ENCODE results near the gene GMCL1. TPM values are rescaled to one million over a fixed set of nuclear protein-coding genes. Genes with fewer than 3 reads are reported as not detected.

The GMCL1 gene
- total and polyA plus RNA-seq, 9 of the 15 experiments (the other 6 are each of a cell fraction or from before 2014, with no cell fraction given) = 7.0 to 27.3 (median 15.4) TPM

- TF ChIP-seq DLX4 (CRISPR knock-in tag; IDR thresholded peaks at IDR 0.05) (no peak), L3MBTL2 (IDR thresholded peaks at IDR 0.05) (peak; percentile 57), RNF219 (CRISPR knock-in tag; IDR thresholded peaks at IDR 0.05) (no peak), ZNF77 (CRISPR knock-in tag; IDR thresholded peaks at IDR 0.05) (no peak), ZKSCAN1 (IDR thresholded peaks at IDR 0.05; ENCODE audit: low read depth, low read length) (no peak), TGIF2 (CRISPR knock-in tag; IDR thresholded peaks at IDR 0.05) (no peak), NBN (IDR thresholded peaks at IDR 0.05; ENCODE audit: low read depth) (peak; percentile 53; the same call in 1 of the 2 replicates), POLR2AphosphoS2 (IDR thresholded peaks at IDR 0.05; ENCODE audit: low read length) (no peak), POLR2A (conservative IDR thresholded peaks at IDR 0.05) (peak; percentile 90), MNT (conservative IDR thresholded peaks at IDR 0.05) (peak; percentile 38 to 68; a peak in 3 of 4 replicates), YBX1 (IDR thresholded peaks at IDR 0.05) (no peak), FOS (IDR thresholded peaks at IDR 0.05; ENCODE audit: extremely low read depth, insufficient read length) (no peak), SP2 (IDR thresholded peaks at IDR 0.05; ENCODE audit: extremely low read depth, low read depth, low read length, poor library complexity, severe bottlenecking) (no peak), ZNF445 (CRISPR knock-in tag; IDR thresholded peaks at IDR 0.05; ENCODE audit: low read depth) (no peak), ZNF584 (CRISPR knock-in tag; IDR thresholded peaks at IDR 0.05; ENCODE audit: low read depth) (no peak), CREM (IDR thresholded peaks at IDR 0.05; ENCODE audit: low read depth) (peak; percentile 82), BRF1 (IDR thresholded peaks at IDR 0.05; ENCODE audit: borderline replicate concordance, extremely low read depth, insufficient read length) (no peak), ZNF347 (CRISPR knock-in tag; IDR thresholded peaks at IDR 0.05; ENCODE audit: low read depth) (no peak), ZNF764 (CRISPR knock-in tag; IDR thresholded peaks at IDR 0.05; ENCODE audit: low read depth) (no peak), ZBED1 (IDR thresholded peaks at IDR 0.05) (no peak), NFIC (IDR thresholded peaks at IDR 0.05) (no peak), SRSF7 (optimal IDR thresholded peaks at IDR 0.05; ENCODE audit: low read depth, low read length) (no peak), ZBTB34 (CRISPR knock-in tag; IDR thresholded peaks at IDR 0.05) (no peak), RBM17 (IDR thresholded peaks at IDR 0.05; ENCODE audit: borderline replicate concordance, low read depth, low read length) (no peak), NFE2 (IDR thresholded peaks at IDR 0.05; ENCODE audit: low read depth) (no peak), SMARCA4 (IDR thresholded peaks at IDR 0.05) (no peak)
Observed at GRCh38 chr2:69893684-69894551, 64.5 kb downstream of the GMCL1 start, which contains the start of gene SNRNP27 (continued).
